HG03558 (cell line): ENCODE results near the gene EXOC6B.
"Not testable (repeated sequence)": the region's sequence is repeated elsewhere in the genome, so short reads cannot be mapped to it uniquely, and the experiment has no call there.

Source experiments
- ATAC-seq: cut with Tn5 transposase; IDR thresholded peaks from one replicate; pipeline ENCODE4 v1.9.1; 2021; ENCODE audit warnings: moderate number of reproducible peaks; ENCODE audit not compliant: unreplicated experiment; ENCODE audit errors: extremely low read depth

Gene EXOC6B

DNA sequence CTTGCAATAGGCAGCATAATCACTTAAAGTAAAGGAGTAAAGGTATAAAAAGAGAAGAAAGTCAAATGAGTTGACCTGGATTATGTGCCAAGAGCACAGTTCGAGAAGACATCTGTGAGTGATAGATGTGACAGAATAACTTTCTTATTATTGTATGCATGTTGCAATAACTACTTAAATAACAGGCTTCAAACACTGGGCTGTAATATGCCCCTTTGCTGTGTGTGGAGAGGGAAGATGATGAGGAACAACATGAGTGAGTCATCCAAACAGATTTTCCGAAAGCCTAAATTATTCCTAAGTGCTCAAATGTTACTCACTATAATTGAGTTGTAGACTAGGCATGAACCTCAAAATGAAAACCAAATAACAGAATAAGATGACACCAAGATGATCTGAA, 328.1 kb downstream of the EXOC6B start:
- no peak for ATAC-seq

DNA sequence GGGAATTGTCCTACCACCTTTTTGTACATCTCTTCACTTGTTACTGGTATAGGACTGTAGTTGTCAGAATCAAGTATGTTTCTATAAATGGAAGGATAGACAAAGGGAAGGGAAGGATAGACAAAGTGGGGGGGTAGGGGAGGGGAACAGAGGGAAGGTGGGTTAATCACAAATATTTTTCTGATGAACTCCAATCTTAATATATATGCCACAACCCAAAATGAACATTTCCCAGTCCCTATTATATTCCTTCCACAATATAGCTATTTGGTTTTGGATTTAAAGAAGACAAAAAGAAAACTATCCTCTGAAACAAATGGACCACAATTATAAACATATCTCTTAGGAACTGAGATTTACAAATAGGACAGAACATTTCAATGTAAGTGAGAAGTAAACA, 329.4 kb downstream of the EXOC6B start:
- no peak for ATAC-seq

DNA sequence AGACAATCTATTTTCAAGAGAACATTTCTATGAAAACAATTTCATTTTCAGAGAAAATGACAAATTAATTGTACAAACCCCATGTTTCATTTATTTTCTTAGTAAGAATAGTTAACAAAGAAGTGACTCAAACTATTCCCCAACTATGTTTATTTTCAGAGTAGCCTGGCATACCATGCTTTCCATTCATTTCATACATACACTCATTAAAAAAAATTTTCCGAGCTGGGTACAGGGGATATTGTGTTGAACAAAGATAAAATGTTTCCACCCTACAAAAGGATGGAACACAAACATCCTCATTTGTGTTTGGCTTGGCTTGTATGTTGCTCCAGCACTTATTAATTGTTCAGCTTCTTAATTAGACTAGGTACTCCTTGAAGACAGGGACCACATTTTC, 331.4 kb downstream of the EXOC6B start:
- ATAC-seq = no peak

DNA sequence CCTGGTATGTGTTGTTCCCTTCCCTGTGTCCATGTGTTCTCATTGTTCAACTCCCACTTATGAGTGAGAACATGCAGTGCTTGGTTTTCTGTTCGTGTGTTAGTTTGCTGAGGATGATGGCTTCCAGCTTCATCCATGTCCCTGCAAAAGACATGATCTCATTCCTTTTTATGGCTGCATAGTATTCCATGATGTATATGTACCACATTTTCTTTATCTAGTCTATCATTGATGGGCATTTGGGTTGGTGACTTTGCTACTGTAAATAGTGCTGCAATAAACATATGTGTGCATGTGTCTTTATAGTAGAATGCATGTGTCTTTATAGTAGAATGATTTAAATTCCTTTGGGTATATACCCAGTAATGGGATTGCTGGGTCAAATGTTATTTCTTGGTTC, 341.2 kb downstream of the EXOC6B start:
- not testable (repeated sequence) for ATAC-seq

DNA sequence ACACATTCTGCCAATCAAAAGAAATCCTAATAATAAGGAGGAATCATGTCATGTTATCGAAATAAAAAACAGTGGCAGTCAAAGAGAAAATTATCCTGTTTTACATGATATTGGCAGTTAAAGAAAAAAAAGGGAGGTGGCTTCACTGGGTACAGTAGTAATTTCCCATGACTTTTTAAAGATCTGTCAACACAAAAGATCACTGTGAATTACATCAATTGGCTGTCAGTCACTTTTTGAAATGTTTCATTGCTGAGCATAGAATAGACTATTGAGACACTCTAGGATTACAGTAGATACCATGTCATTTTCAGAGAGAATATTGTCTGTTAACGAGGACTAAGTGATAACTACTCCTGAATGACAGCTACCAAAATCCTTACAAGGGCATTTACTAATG, 342.5 kb downstream of the EXOC6B start:
- ATAC-seq = no peak

DNA sequence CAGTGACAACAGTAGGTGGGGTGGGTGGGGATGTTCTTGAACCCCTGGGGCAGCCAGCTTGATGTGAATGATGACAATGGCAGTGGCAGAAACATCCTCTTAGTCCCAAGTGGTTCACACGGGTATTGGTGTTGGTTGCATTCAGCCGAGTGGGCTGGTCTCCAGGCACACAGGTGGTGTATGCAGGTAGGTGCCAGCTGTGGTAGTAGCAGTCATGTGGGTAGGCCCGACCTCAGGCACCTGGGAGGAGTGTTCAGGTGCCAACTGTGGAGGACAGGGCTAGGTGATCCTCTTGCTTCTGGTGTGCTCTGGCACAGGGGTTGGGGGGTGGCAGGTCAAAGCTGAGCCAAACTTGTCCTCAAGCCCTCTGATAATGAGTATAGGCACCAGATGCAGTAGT, 350.6 kb downstream of the EXOC6B start:
- ATAC-seq = no peak

DNA sequence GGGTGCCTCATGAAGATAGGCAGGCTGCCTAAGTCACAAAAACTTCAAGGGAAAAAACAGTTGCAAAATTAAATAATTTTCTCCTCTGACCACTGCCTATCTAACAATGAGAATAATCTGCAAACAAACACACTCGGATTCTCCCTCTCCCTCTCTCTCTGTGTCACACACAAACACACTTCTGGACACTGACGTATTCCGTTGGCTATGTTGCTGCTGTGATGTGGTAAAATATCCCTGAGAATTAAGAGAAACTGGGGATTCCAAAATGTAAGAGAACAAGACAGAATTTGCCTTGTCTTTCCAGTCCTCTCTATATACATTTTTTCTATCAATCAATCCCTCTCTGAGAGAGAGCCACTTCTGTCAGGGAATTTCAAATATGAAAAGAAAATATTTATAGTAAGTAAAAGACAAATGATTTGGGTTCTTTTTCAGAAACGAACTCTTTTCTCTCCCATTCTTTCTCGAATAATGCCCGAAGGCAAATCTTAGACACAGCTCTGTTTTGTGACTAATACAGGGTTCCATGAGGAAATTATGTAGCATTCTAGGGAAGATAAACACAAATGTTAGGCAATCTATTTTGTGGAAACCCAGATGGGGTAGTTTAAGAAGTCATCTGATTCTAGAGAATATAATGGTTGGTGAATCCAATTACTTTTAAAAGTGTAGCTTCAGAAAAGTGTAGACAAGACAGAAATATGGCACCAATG, 367.9 kb downstream of the EXOC6B start:
- no peak for ATAC-seq

DNA sequence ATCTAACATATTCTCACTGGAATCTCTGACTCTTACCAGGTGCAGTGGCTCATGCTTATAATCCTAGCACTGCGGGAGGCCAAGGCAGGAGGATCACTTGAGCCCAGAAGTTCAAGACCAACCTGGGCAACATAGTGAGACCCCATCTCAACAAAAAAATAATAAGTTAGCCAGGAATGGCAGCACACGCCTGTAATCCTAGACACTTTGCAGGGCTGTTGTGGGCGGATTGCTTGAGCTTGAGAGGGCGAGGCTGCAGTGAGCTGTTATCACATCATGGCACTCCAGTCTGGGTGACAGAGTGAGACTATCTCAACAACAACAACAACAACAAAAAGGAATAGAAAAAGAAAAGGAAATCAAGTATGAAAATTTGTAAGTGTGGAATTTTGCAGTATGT, 371.6 kb downstream of the EXOC6B start:
- ATAC-seq = no peak

DNA sequence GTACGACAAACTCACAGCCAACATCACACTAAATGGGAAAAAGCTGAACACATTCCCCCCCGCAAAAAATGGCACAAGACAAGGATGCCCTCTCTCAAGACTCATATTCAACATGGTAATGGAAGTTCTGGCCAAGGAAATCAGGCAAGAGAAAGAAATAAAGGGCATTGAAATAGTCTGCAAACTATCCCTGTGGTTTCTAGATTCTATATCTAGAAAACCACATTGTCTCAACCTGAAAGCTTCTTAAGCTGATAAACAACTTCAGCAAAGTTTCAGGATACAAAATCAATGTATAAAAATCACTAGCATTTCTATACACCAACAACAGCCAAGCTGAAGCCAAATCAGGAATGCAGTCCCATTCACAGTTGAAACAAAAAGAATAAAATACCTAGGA, 383.6 kb downstream of the EXOC6B start:
- no peak for ATAC-seq

DNA sequence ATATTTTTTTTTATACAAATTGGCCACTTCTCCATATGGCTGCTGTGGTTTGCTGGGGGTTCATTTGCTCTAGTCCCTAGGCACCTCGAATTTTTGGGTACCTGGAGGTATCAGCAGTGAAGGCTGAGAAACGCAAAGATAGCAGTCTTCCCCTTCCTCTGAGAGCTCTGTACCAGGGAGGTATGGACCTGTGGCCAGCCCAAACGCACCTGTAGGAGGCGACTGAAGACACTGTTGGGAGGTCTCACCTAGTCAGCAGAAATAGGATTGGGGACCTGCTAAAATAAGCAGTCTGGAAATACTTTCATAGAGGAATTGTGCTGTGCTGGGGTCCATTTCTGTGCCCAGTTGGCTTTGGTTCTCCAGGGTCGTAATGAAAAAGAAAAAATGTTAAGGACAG, 385.9 kb downstream of the EXOC6B start:
- no peak for ATAC-seq

DNA sequence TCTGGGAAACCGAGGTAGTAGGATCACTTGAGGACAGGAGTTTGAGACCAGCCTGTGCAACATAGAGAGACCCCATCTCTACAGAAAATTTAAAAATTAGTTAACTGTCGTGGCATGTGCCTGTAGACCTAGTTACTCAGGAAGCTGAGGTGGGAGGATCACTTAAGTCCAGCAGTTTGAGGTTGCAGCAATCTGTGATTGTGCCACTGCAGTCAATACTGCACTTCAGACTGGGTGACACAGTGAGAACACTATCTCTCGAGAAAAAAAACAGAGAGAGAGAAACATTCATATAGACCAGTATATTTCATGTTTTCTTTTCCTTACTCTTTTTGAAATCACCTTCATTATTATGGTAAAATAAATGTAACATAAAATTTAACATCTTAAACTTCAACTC, 387.5 kb downstream of the EXOC6B start:
- no peak for ATAC-seq

DNA sequence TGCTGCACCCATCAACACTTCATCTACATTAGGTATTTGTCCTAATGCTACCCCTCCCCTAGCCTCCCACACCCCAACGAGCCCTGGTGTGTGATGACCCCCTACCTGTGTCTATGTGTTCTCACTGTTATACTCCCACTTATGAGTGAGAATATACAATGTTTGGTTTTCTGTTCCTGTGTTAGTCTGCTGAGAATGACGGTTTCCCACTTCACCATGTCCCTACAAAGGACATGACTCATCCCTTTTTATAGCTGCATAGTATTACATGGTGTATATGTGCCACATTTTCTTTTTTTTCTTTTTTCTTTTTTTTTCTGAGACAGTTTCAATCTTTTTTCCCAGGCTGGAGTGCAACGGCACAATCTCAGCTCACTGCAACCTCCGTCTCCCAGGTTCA, 394.1 kb downstream of the EXOC6B start:
- no peak for ATAC-seq

DNA sequence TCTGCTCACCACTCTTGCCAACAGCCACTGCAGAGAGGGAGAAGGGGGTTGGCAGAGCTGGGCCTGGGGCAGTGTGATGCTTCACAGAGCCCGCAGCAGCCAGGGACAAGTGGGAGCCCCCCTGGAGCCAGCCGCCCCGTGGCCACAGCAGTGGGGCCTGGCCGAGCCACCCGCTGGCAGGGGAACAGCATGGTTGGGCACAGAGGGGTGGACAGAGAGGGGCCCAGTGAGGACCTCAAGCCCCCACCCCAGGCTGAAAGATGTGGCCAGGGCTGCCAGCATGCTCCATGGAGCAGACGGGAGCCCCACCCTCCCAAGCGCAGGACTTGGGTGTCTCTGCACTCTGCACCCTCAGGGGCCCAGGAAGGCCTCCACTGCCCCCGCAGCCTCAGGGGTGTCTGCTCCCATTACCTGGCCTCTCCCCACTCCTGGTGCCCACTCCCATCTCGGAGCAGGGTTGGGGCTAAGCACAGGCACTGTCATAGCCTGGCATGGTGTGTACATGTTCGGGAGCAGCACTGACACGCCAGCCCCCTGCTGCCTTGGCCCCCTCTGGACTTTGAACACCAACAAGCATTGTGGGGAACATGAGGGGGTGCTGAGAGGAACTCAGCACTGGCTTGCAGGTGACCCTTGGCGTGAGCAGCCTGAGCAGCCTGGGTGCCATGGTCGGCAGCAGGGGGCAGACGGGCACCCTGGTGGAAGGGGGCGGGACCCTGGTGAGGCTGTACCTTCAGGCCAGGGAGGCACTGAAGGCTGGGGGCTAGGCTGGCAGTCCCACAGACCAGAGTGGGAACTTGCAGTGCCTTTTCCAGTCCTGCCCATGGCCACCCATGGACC, 398.6 kb downstream of the EXOC6B start:
- no peak for ATAC-seq

DNA sequence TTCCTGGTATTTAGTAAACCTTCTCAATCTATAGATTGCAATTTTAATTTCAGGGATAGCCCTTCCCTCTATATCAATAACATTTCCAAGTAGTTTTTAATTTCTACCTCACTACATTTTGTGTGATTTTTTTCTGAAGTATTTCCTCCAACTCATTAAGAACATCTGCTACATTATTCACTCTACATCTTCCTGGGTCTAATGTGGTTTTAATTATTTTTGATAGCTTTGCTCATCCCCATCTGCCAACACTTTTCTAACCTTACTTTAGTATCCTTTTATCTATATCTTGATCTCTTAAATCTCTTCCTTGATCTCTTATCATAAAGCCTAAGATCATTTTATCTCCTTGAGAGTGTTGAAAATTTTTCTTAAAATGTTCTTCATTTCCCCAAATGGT, 399.8 kb downstream of the EXOC6B start:
- ATAC-seq = no peak

DNA sequence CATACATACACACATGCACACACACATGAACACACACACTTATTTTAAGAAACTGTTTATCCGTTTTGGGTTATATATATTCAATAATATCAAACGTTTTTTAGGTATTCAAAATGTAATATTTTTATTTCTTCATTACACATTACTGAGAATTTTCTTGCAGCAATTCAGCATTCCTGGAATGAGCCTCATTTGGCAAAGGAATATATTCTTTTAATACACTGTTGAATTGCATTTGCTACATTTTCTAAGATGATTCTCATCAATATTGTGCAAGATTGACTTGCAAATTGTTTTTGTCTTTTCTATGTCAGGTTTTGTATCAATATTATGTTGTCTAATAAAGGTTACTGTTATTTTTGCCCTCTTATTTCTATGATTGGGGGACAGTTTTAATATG, 402.1 kb downstream of the EXOC6B start:
- no peak for ATAC-seq

DNA sequence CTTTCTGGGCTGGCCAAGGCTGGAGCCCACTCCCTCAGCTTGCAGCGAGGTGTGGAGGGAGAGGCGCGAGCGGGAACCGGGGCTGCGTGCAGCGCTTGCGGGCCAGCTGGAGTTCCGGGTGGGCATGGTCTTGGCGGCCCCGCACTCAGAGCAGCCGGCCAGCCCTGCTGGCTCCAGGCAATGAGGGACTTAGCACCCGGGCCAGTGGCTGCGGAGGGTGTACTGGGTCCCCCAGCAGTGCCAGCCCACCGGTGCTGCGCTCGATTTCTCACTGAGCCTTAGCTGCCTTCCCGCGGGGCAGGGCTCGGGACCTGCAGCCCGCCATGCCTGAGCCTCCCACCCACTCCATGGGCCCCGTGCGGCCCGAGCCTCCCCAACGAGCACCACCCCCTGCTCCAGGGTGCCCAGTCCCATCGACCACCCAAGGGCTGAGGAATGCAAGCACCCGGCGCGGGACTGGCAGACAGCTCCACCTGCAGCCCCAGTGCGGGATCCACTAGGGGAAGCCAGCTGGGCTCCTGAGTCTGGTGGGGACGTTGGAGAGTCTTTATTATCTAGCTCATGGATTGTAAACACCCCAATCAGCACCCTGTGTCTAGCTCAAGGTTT, 404.0 kb downstream of the EXOC6B start:
- not testable (repeated sequence) for ATAC-seq

DNA sequence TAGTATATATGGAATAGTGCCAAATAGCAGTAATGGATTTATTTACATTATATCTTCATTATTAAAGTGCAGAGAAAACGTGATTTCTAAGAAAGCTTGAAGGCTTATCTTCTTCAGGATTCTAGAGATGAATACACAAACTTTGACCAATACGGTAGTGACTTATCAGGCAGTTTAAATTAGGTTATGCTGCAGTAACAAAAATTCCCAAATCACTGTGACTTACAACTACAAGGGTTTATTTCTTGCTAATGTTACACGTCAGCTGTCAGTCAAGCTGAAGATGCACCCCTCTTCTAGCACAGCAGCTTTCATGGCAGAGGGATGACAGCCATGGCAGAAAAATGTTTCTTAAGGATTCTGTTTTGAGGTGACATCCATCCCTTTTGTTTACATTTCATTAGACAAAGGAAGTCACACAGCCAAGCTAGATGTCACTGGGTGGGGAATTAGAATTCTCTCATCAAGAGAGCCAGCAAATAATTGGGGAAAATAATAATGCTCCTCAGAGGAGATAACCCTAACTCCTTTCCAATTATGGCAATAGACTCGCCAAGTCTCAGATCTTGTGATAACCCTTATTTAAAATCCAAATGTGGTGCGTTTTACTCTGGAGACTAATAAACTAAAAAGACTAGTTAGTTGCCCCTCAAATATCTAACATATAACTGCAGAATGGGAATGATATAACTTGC, 409.9 kb downstream of the EXOC6B start:
- ATAC-seq = no peak

DNA sequence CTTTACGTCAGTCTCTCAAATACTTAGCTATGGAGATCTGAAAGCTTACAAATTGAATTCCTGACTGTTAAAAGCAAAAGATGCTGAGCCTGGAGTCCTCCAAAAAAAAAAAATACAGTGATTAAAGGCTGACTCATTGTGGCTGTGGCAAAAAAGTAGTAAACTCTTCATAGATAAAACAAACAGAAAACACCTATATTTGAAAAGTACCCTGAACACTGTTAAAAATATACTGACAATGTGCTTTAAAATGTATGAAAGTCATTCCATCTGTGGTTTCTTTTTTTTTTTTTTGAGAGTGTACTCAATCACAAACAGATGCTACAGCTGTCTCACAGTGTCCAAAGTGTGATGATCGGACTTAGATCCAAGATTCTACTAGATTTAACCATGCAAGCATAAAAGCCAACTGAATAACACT, 410.6 kb downstream of the EXOC6B start:
- no peak for ATAC-seq

DNA sequence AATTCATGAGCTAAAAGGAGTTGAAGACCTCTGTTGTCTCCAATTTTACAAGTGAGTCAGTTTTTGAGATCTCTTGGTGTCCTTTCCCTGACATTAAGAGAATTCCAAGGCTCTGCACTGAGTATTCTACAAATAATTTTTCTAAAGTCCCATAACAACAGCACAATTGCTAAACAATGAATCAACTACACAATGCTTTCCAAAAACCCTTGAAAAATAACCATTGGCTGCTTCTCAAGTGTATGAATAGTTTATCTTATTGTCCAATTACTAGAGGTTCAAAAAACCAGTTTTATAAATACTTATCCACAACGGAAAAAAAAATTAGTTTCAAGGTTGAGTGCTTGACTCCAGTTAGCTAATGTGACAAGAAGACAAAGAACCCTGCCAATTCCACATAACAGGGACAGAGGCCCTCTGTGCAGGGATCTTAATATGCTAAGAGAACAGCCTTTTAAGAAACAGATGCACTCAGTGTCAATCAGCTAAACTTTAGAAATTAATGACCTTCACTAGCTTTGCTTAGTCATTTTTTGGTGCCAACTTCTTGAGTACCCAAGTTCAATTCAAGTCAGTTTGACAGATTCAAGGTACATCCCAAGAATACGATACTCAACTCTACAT, 411.6 kb downstream of the EXOC6B start:
- no peak for ATAC-seq

DNA sequence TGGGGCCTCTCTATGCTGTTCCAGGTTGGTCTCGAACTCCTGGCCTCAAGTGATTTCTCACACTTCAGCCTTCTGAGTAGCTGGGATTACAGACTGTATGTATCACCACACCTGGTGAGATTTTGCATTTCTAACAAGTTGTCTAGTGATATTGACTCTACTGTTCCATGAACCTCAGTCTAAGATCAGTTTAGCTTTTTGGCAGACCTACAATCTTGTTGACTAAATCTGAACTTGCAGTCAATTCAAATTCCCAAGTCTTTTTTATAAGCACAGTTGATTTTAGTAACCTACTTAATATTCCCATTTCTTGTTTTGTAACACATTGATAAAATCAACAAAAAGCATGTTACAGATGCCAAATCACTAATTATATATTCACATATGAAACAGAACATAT, 412.1 kb downstream of the EXOC6B start:
- ATAC-seq = no peak
